Neural cell (in vitro differentiated cells): ENCODE measurements around the gene DOCK10. TPM values are rescaled to one million over a fixed set of nuclear protein-coding genes. Genes with fewer than 3 reads are reported as not detected.

Experiments
- H2AFZ ChIP-seq: fragments of 200-600, 300-800 bp; sonication (generic), shearing (Covaris generic); 2 replicates; pipeline ENCODE4 v1.6.0; 2014; ENCODE audit warnings: low read depth, mild to moderate bottlenecking, antibody characterized with exemption, low read length, moderate library complexity
- H3F3A ChIP-seq: fragments of 200-600 bp; shearing (Covaris generic); 2 replicates; pipeline ENCODE4 v1.6.1; 2016; ENCODE audit warnings: mild to moderate bottlenecking, moderate library complexity, mixed read lengths, antibody characterized with exemption, low read length; ENCODE audit not compliant: insufficient read depth, poor library complexity, severe bottlenecking
- H3K27ac ChIP-seq: fragments of 200-600, 300-800 bp; sonication (generic), shearing (Covaris generic); 2 replicates; pipeline ENCODE4 v1.5.1; 2014; ENCODE audit warnings: mild to moderate bottlenecking, low read length, moderate library complexity
- H3K27me3 ChIP-seq: fragments of 300-800, 200-600 bp; sonication (generic), shearing (Covaris generic); 2 replicates; pipeline ENCODE4 v1.6.0; 2014; ENCODE audit warnings: mild to moderate bottlenecking, low read depth, low read length, moderate library complexity; ENCODE audit not compliant: insufficient read depth
- H3K36me3 ChIP-seq: fragments of 300-800, 200-600 bp; sonication (generic), shearing (Covaris generic); 2 replicates; pipeline ENCODE4 v1.5.1; 2014; ENCODE audit warnings: mild to moderate bottlenecking, antibody characterized with exemption, low read length, moderate library complexity; ENCODE audit not compliant: insufficient read depth
- H3K4me2 ChIP-seq: fragments of 300-800, 200-600 bp; sonication (generic), shearing (Covaris generic); 2 replicates; pipeline ENCODE4 v1.6.0; 2014; ENCODE audit warnings: mild to moderate bottlenecking, low read length
- H3K4me3 ChIP-seq: fragments of 300-800, 200-600 bp; sonication (generic), shearing (Covaris generic); 2 replicates; pipeline ENCODE4 v1.5.1; 2014; ENCODE audit warnings: mild to moderate bottlenecking, low read length, moderate library complexity
- H3K79me2 ChIP-seq: fragments of 200-600 bp; shearing (Covaris generic); replicated peaks from 2 replicates; pipeline ENCODE4 v1.6.0; 2014; ENCODE audit warnings: mild to moderate bottlenecking, low read length, moderate library complexity; ENCODE audit not compliant: insufficient read depth
- H3K9ac ChIP-seq: fragments of 300-800, 200-600 bp; sonication (generic), shearing (Covaris generic); 2 replicates; pipeline ENCODE4 v1.6.1; 2016; ENCODE audit warnings: mild to moderate bottlenecking, low read length, mixed read lengths
- H3K9me2 ChIP-seq: fragments of 200-600 bp; shearing (Covaris generic); 2 replicates; pipeline ENCODE4 v1.6.1; 2016; ENCODE audit warnings: mild to moderate bottlenecking, low read length, mixed read lengths; ENCODE audit not compliant: insufficient read depth
- H3K9me3 ChIP-seq: fragments of 200-600, 300-800 bp; sonication (generic), shearing (Covaris generic); 2 replicates; pipeline ENCODE4 v1.6.1; 2016; ENCODE audit warnings: mild to moderate bottlenecking, mixed run types, low read length, moderate library complexity, mixed read lengths
- H4K20me1 ChIP-seq: fragments of 200-600 bp; shearing (Covaris generic); 2 replicates; pipeline ENCODE4 v1.6.1; 2016; ENCODE audit warnings: mild to moderate bottlenecking, mixed run types; ENCODE audit not compliant: insufficient read depth
- CTCF ChIP-seq: fragments of 450-650 bp; IDR thresholded peaks from 2 replicates; pipeline ENCODE4 v1.5.1; 2014; ENCODE audit warnings: antibody characterized with exemption, mild to moderate bottlenecking, moderate library complexity; ENCODE audit not compliant: poor library complexity, severe bottlenecking
- EP300 ChIP-seq: fragments of 450-650 bp; conservative IDR thresholded peaks from 2 replicates; pipeline ENCODE4 v1.6.1; 2014; ENCODE audit warnings: antibody characterized with exemption, mild to moderate bottlenecking, moderate library complexity; ENCODE audit not compliant: poor library complexity, severe bottlenecking
- EZH2 ChIP-seq: fragments of 200-600, 300-800 bp; shearing (Covaris generic), sonication (generic); IDR thresholded peaks from 2 replicates; pipeline ENCODE4 v1.6.1; 2014; ENCODE audit warnings: antibody characterized with exemption, low read length, borderline replicate concordance, mild to moderate bottlenecking; ENCODE audit not compliant: insufficient read depth, poor library complexity, severe bottlenecking
- MXI1 ChIP-seq: fragments of 450-650 bp; conservative IDR thresholded peaks from 2 replicates; pipeline ENCODE4 v1.6.1; 2014; ENCODE audit warnings: antibody characterized with exemption, mild to moderate bottlenecking; ENCODE audit not compliant: poor library complexity, severe bottlenecking
- POLR2AphosphoS5 ChIP-seq: IDR thresholded peaks from 2 replicates; pipeline ENCODE4 v1.6.1; 2012
- RAD21 ChIP-seq: fragments of 450-650 bp; conservative IDR thresholded peaks from 2 replicates; pipeline ENCODE4 v1.6.1; 2014; ENCODE audit warnings: antibody characterized with exemption, mild to moderate bottlenecking, moderate library complexity
- REST ChIP-seq: IDR thresholded peaks from 2 replicates; pipeline ENCODE4 v1.6.1; 2012; ENCODE audit warnings: borderline replicate concordance
- SMC3 ChIP-seq: fragments of 450-650 bp; conservative IDR thresholded peaks from 2 replicates; pipeline ENCODE4 v1.6.1; 2014; ENCODE audit warnings: antibody characterized with exemption, mild to moderate bottlenecking, moderate library complexity; ENCODE audit not compliant: poor library complexity
- TAF1 ChIP-seq: IDR thresholded peaks from 2 replicates; pipeline ENCODE4 v1.6.1; 2012; ENCODE audit warnings: low read depth
- polyA plus RNA-seq: library from polyadenylated mRNA; depleted of rRNA; stranded (reverse); fragments of >200 nt; gene quantifications from 2 replicates; pipeline ENCODE4 v1.2.3, GENCODE V29; 2014

DOCK10 gene
- polyA plus RNA-seq, 1 donor from 2014 or later, result 0.37 TPM

- H3K36me3 ChIP-seq, result no peaks in the 10 kb centered on the region
- H4K20me1 ChIP-seq, result no peaks in the 10 kb centered on the region
- H3K27me3 ChIP-seq, result no peaks in the 10 kb centered on the region
- no peaks in the 10 kb centered on the region for H3K9me2 ChIP-seq
- no peaks in the 10 kb centered on the region for H3F3A ChIP-seq
- no peak overlapping the region for H3K27ac ChIP-seq
- H3K9me3 ChIP-seq, result no peaks in the 10 kb centered on the region
- no peak overlapping the region for H3K4me2 ChIP-seq
- H3K79me2 ChIP-seq, result no peaks in the 10 kb centered on the region
- no peak for TF ChIP-seq EZH2
- TF ChIP-seq EP300, result no peak
- no peak for TF ChIP-seq CTCF
- TF ChIP-seq REST, result no peak
- no peak for TF ChIP-seq RAD21
- TF ChIP-seq MXI1, result no peak
- TF ChIP-seq SMC3, result no peak
- no peak for TF ChIP-seq TAF1
- H3K9ac ChIP-seq, result no peak overlapping the region
- no peak overlapping the region for H2AFZ ChIP-seq
- H3K4me3 ChIP-seq, result no peak overlapping the region
Measured at GRCh38 chr2:224831530-224831929, 210.7 kb downstream of the DOCK10 start.

- no peaks in the 10 kb centered on the region for H3K79me2 ChIP-seq
- H3K4me2 ChIP-seq, result no peak overlapping the region
- no peaks in the 10 kb centered on the region for H3K9me2 ChIP-seq
- no peaks in the 10 kb centered on the region for H3K36me3 ChIP-seq
- TF ChIP-seq RAD21 (no peak), SMC3 (no peak), MXI1 (no peak), REST (no peak), EZH2 (no peak), CTCF (no peak), EP300 (no peak), POLR2AphosphoS5 (no peak), TAF1 (no peak)
- H3K27me3 ChIP-seq, result no peaks in the 10 kb centered on the region
- H3F3A ChIP-seq, result no peaks in the 10 kb centered on the region
- H4K20me1 ChIP-seq, result no peaks in the 10 kb centered on the region
- H3K9me3 ChIP-seq, result no peaks in the 10 kb centered on the region
- H3K4me3 ChIP-seq, result no peak overlapping the region
- no peak overlapping the region for H3K9ac ChIP-seq
- no peak overlapping the region for H2AFZ ChIP-seq
- H3K27ac ChIP-seq, result no peak overlapping the region
Measured at GRCh38 chr2:224820283-224820991, 221.8 kb downstream of the DOCK10 start.
